GM20000 (cell line): Measurements from ENCODE around the gene PRRX1.

Experiments used
- DNase-seq: peaks from one replicate; pipeline ENCODE4 v3.0.0; 2012; ENCODE audit warnings: low spot score
- TF ChIP-seq, protein P1 (sequence below): IDR thresholded peaks from 2 replicates; pipeline ENCODE4 v1.5.1; 2012; ENCODE audit warnings: mild to moderate bottlenecking, control low read depth; ENCODE audit errors: extremely low read depth, missing control alignments

PRRX1 gene

DNA sequence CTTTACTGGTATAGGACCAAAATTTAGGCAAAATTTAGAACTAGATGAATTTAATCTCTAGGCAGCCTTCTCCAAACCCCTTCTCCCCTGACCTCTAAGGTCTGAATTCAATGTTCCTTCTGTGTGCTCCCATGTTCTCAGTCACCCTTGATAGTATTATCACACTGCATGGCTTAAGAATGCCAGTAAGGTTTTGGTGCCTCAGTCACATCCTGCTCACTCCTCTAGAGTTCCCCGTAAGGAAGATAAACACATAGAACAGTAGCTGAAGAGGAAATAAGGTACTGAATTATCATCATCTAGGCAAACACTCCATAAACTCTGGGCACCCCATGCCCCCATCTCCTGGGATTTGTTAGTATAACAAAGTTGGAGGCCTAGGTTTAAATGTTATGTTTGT is 18.2 kb downstream of the PRRX1 start:
- no peak for DNase-seq
- TF ChIP-seq, protein P1, sequence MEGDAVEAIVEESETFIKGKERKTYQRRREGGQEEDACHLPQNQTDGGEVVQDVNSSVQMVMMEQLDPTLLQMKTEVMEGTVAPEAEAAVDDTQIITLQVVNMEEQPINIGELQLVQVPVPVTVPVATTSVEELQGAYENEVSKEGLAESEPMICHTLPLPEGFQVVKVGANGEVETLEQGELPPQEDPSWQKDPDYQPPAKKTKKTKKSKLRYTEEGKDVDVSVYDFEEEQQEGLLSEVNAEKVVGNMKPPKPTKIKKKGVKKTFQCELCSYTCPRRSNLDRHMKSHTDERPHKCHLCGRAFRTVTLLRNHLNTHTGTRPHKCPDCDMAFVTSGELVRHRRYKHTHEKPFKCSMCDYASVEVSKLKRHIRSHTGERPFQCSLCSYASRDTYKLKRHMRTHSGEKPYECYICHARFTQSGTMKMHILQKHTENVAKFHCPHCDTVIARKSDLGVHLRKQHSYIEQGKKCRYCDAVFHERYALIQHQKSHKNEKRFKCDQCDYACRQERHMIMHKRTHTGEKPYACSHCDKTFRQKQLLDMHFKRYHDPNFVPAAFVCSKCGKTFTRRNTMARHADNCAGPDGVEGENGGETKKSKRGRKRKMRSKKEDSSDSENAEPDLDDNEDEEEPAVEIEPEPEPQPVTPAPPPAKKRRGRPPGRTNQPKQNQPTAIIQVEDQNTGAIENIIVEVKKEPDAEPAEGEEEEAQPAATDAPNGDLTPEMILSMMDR: no peak

DNA sequence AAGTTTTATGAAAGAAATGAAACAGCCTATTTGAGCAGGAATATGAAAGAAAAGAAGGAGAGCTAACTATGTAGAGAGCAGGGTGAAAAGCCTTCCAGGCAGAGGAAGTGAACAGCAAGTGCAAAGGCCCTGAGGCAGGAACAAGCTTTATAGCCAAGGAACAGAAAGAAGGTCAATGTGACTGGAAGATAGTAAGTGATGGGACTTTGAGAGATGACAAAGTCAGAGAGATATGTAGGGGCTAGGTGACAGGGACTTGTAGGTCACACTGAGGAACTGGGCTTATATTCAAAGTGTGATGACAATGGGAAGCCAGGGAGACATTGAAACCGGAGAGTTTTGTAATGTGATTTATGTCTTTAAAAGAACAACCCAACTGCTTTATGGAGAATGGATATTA is 18.9 kb downstream of the PRRX1 start:
- TF ChIP-seq, protein P1: no peak
- DNase-seq: no peak

GRCh38 chr1:170685166-170685565 is 21.2 kb downstream of the PRRX1 start:
- no peak for DNase-seq
- TF ChIP-seq, protein P1: no peak

GRCh38 chr1:170686291-170686690 is 22.4 kb downstream of the PRRX1 start:
- no peak for DNase-seq
- TF ChIP-seq, protein P1: no peak

DNA sequence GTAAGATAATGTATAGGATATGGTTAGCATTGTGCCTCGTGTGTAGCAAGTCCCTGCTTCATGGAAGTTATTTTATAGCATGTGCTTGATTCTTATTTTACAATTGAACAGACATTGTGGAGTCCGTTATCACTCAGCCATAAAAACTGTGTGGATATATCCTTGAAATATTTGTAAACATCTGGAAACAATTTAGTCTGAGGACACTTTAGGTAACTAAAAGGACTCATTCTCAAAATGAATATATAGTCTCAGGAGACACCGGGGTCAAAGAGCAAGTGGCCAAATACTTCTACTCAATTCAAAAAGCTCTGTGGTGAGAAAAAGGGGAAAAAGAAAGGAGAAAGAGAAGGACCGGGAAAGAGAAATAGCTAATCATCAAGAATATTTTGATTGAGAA is 23.7 kb downstream of the PRRX1 start:
- TF ChIP-seq, protein P1: no peak
- no peak for DNase-seq

DNA sequence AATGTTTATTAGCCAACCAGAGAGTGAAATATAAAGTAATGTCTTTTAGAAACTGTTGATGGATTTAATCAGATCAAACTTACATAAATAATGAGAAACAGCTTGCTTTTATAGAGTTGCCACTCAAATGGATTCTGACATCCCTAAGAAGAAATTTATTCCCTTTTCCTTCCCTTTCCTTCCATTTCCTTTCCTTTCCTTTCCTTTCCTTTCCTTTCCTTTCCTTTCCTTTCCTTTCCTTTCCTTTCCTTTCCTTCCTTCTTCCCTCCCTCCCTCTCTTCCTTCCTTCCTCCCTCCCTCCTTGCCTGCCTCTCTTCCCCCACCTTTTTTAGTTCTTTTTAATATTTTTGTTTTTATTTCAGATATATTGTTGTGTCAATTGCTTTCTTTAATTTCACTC is 27.3 kb downstream of the PRRX1 start:
- TF ChIP-seq, protein P1: no peak
- no peak for DNase-seq

- TF ChIP-seq, protein P1: no peak
Observed at GRCh38 chr1:170692866-170693575, 29.1 kb downstream of the PRRX1 start.

More at GRCh38 chr1:170692866-170693575, 29.1 kb downstream of the PRRX1 start:
- no peak for DNase-seq
